Adrenal gland (tissue), 12 donors: ENCODE data around the gene AUTS2. TPM values are rescaled to one million over a fixed set of nuclear protein-coding genes. Genes with fewer than 3 reads are reported as not detected.

Experiments used
- DNase-seq, 7 donors: peaks; one replicate each; pipeline ENCODE4 v3.0.0-alpha.2; 2019 to 2020
- H3K27ac ChIP-seq, 5 donors: fragments of 200-600 bp; sonication (generic) in 4 of 5; 1 replicate in 3 of 5; 2 replicates in 2 of 5; pipeline versions ENCODE4 v1.5.1 to v1.8.0; 2016 to 2020; ENCODE audit warnings: mild to moderate bottlenecking in 1 of 5
- H3K27me3 ChIP-seq: fragments of 200-600 bp; 2 replicates; pipeline ENCODE4 v1.8.0; 2021
- H3K36me3 ChIP-seq, 2 donors: fragments of 200-600 bp; replicated peaks in 1 of 2; 1 replicate in 1 of 2; 2 replicates in 1 of 2; pipeline versions ENCODE4 v1.5.1 to v1.8.0; 2018 to 2022
- H3K4me1 ChIP-seq, 2 donors: fragments of 200-600 bp; replicated peaks in 1 of 2; 1 replicate in 1 of 2; 2 replicates in 1 of 2; pipeline versions ENCODE4 v1.5.1 to v1.8.0; 2018 to 2021
- H3K4me3 ChIP-seq, 4 donors: fragments of 200-600 bp; sonication (generic) in 3 of 4; one replicate each; pipeline ENCODE4 v1.5.1; 2016 to 2018
- H3K9me3 ChIP-seq, 3 donors: fragments of 200-600 bp; sonication (generic) in 1 of 3; replicated peaks in 1 of 3; 1 replicate in 2 of 3; 2 replicates in 1 of 3; pipeline versions ENCODE4 v1.5.1 to v1.8.0; 2016 to 2021
- POLR2A ChIP-seq, 2 donors: fragments of 450-650 bp; IDR thresholded peaks; one replicate each; pipeline ENCODE4 v1.6.1; 2017; ENCODE audit warnings: antibody characterized with exemption in 2 of 2, mild to moderate bottlenecking in 2 of 2, moderate library complexity in 1 of 2
- whole genome bisulfite sequencing, 4 donors: extraction: QIAGEN DNeasy Blood & Tissue Kit in 2 of 4; methylation state at CpG; one replicate each; pipeline versions ENCODE4 v1.1.5 to v1.1.7; 2013 to 2017; 5-methylcytosine and 5-hydroxymethylcytosine counted together
- intact Hi-C, 2 donors: fragments of 100-400 bp; cut with DNase I; formaldehyde crosslinking; loops; one replicate each; pipeline versions ENCODE4 v1.14.1 to v1.15.0; 2022 to 2023
- polyA plus RNA-seq, 3 donors: library from polyadenylated mRNA; stranded (reverse); fragments of 200-250 nt in 2 of 3; fragments of 350-450 nt in 1 of 3; fragmentation: Illumina TruSeq in 1 of 3; extraction: RNeasy Lipid Tissue Mini Kit (QIAGEN cat#74804) in 1 of 3; gene quantifications; one replicate each; pipeline ENCODE4 v1.2.3, GENCODE V29; 2013 to 2014
- total RNA-seq, 9 donors: library from RNA; depleted of rRNA in 4 of 9; stranded (reverse); fragments of >200 nt in 4 of 9; fragments of 120-200 nt in 1 of 9; fragmentation: NEBNext Ultra II Directional in 1 of 9; extraction: Animal tissue kit (Norgen Biotek cat#: 25700) in 1 of 9; gene quantifications; one replicate each; pipeline versions ENCODE4 v1.1.0 to v1.2.4, GENCODE V29; 2013 to 2023
- TF ChIP-seq, protein P1 (sequence below), 6 experiments: fragments of 450-650 bp in 4 of 6; fragments of 200-600 bp in 2 of 6; sonication (generic) in 1 of 6; IDR thresholded peaks; 1 replicate in 5 of 6; 2 replicates in 1 of 6; pipeline versions ENCODE4 v1.5.1 to v1.8.0; 2016 to 2021; ENCODE audit warnings: antibody characterized with exemption in 6 of 6, mild to moderate bottlenecking in 2 of 6, moderate library complexity in 1 of 6
- donor health status: healthy with polysubstance abuse.
- donor health status: Bipolar disorder and iron deficiency.
- donor health status: DM: yes; HTN: yes; CAD: no.
- donor health status: DM: no; HTN: no; CAD: no.
- donor health status: DM: no; HTN: no; CAD: no.
- donor health status: DM: yes; HTN: yes; CAD: no.

AUTS2 gene
- total and polyA plus RNA-seq, 12 donors: 6.4 to 44.0 (median 15.2) TPM

GRCh38 chr7:70132852-70133690, 534.8 kb downstream of the AUTS2 start:
- H3K27ac ChIP-seq: no peak overlapping the region
- H3K4me3 ChIP-seq: no peak overlapping the region
- no peaks in the 10 kb centered on the region for H3K27me3 ChIP-seq
- H3K36me3 ChIP-seq: no peaks in the 10 kb centered on the region
- H3K9me3 ChIP-seq: no peaks in the 10 kb centered on the region
- no peak for TF ChIP-seq POLR2A (IDR thresholded peaks at IDR 0.05)
- TF ChIP-seq, protein P1, sequence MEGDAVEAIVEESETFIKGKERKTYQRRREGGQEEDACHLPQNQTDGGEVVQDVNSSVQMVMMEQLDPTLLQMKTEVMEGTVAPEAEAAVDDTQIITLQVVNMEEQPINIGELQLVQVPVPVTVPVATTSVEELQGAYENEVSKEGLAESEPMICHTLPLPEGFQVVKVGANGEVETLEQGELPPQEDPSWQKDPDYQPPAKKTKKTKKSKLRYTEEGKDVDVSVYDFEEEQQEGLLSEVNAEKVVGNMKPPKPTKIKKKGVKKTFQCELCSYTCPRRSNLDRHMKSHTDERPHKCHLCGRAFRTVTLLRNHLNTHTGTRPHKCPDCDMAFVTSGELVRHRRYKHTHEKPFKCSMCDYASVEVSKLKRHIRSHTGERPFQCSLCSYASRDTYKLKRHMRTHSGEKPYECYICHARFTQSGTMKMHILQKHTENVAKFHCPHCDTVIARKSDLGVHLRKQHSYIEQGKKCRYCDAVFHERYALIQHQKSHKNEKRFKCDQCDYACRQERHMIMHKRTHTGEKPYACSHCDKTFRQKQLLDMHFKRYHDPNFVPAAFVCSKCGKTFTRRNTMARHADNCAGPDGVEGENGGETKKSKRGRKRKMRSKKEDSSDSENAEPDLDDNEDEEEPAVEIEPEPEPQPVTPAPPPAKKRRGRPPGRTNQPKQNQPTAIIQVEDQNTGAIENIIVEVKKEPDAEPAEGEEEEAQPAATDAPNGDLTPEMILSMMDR (IDR thresholded peaks at IDR 0.05): no peak
- no peaks in the 10 kb centered on the region for H3K4me1 ChIP-seq
- no peak for DNase-seq
- intact Hi-C loops: no loop called here
- WGBS, 4 donors: 73 to 93% (median 85%) methylated on average over 1 of the region's 1 CpG

- TF ChIP-seq, protein P1 (IDR thresholded peaks at IDR 0.05): no peak
- no peak for TF ChIP-seq POLR2A (IDR thresholded peaks at IDR 0.05)
- no peak for DNase-seq
- 79 to 87% (median 83%) methylated on average over 8 of the region's 8 CpGs for WGBS, 4 donors
- Histone ChIP-seq H3K27me3 (no peaks in the 10 kb centered on the region), H3K27ac (no peak overlapping the region), H3K4me1 (no peaks in the 10 kb centered on the region), H3K4me3 (no peak overlapping the region), H3K9me3 (no peaks in the 10 kb centered on the region), H3K36me3 (no peaks in the 10 kb centered on the region)
- intact Hi-C loops: no loop called here
Measured at GRCh38 chr7:70134029-70134770, 535.9 kb downstream of the AUTS2 start.

- intact Hi-C loops: no loop called here
- 93 to 97% (median 96%) methylated on average over 3 of the region's 3 CpGs for WGBS, 4 donors
Measured at GRCh38 chr7:70135656-70136055, 537.4 kb downstream of the AUTS2 start.

GRCh38 chr7:70137126-70137525, 538.9 kb downstream of the AUTS2 start:
- no peak overlapping the region for H3K4me3 ChIP-seq
- H3K27me3 ChIP-seq: no peaks in the 10 kb centered on the region
- no peak overlapping the region for H3K27ac ChIP-seq
- DNase-seq: no peak
- no peaks in the 10 kb centered on the region for H3K9me3 ChIP-seq
- 74 to 80% (median 78%) methylated on average over 4 of the region's 4 CpGs for WGBS, 4 donors
- intact Hi-C loops: no loop called here
- no peaks in the 10 kb centered on the region for H3K36me3 ChIP-seq
- H3K4me1 ChIP-seq: no peaks in the 10 kb centered on the region
- TF ChIP-seq, protein P1 (IDR thresholded peaks at IDR 0.05): no peak
- no peak for TF ChIP-seq POLR2A (IDR thresholded peaks at IDR 0.05)

More at GRCh38 chr7:70135656-70136055, 537.4 kb downstream of the AUTS2 start:
- DNase-seq: no peak
- Histone ChIP-seq H3K27me3 (no peaks in the 10 kb centered on the region), H3K9me3 (no peaks in the 10 kb centered on the region), H3K27ac (no peak overlapping the region), H3K4me3 (no peak overlapping the region), H3K4me1 (no peaks in the 10 kb centered on the region), H3K36me3 (no peaks in the 10 kb centered on the region)
- TF ChIP-seq, protein P1 (IDR thresholded peaks at IDR 0.05): no peak
- no peak for TF ChIP-seq POLR2A (IDR thresholded peaks at IDR 0.05)
